Head of caudate nucleus (tissue), 42 donors: ENCODE measurements around the gene CFL1.
"Not testable (repeated sequence)": the region's sequence is repeated elsewhere in the genome, so short reads cannot be mapped to it uniquely, and the experiment has no call there.

Experiments
- DNase-seq, 42 donors: peaks; one replicate each; pipeline versions ENCODE4 v3.0.0 to v3.0.0-alpha.2; 2020 to 2021; ENCODE audit warnings: mixed read lengths in 7 of 42
- intact Hi-C: fragments of 100-400 bp; cut with DNase I; formaldehyde crosslinking; loops from one replicate; pipeline ENCODE4 v1.15.0; 2022

Gene CFL1

DNA sequence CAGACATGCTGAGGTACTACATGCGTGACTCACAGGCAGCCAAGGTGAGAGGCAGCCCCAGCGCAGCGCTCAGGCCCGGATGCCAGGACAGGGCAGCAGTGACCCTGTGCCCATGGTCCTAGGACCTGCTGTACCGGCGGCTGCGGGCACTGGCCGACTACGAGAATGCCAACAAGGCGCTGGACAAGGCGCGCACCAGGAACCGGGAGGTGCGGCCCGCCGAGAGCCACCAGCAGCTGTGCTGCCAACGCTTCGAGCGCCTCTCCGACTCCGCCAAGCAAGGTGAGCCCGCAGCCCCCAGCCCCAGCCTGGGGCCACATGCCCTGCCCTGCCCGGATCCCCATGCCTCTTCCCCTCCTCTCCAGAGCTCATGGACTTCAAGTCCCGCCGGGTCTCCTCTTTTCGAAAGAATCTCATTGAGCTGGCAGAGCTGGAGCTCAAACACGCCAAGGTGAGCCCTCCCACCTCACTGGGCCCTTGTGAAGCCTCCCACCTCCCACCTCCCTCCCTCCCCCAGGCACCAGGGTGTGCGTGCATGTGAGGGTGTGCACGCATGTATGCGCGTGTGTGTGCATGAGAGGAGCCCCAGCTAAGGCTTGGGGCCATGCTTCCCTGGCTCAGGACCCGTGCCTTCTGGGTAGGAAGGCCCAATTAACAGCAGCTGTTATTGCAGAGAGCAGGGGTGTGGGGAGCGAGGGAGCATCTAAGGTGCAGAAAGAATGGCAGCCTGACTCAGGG, 5.3 kb downstream of the CFL1 start:
- intact Hi-C loops, result no loop called here
- DNase-seq, result peak in 13 of 42 donors; percentile 15 to 61 (median 42)

DNA sequence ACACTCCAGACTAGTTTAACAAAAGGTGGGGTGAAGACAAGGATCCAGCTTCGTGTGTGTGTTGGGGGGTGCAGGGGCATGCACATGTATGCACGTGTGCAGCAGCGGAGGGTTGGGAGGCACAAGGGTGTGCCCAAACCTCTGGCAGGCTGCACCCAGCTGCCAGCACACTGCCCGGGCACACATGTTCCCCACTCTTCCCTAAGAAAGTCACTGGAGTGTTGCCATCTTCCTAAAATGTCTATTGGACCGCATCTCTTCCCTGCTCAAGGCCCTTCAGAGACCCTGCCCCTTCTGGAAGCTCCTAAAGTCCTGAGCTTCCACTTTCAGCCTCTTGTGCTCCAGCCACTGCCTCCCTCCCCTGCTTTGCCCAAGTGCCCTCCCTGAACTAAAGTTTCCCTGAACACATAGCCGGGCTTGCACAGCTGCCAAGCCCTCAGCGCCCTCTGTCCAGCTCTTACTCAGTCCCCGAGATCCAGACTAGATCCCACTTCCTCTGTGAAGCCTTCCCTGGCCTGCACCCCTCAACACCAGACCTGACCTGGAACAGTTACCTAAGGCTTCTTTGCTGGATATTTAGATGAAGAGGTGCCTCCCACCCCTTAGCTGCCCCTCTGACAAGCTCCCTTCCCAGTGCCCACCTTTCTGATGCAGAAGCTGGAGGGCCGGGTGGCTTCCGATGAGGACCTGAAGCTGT, 6.0 kb downstream of the CFL1 start:
- peak in 2 of 42 donors; percentile 2 to 11 for DNase-seq
- intact Hi-C loops, result no loop called here

DNA sequence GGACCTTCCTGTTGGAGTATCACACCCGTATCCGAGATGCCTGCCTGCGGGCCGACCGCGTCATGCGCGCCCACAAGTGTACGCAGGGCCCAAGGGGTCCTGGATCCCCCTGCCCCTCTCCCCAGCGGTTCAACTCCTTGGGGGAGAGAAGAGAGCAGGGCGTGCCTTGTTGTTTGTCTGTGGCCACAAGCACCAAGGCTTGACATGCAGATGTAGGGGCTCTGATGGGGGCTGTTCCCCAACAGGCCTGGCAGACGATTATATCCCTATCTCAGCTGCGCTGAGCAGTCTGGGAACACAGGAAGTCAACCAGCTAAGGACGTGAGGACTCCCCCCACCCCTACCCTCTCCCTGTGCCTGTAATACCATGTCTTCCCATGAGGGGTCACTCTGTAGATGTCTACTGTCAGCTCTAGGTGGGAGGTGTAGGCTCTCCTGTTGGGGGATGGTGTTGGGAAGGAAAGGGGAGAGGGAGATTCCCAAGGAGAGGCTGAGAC, 6.8 kb downstream of the CFL1 start:
- no peak for DNase-seq
- intact Hi-C loops, result no loop called here

DNA sequence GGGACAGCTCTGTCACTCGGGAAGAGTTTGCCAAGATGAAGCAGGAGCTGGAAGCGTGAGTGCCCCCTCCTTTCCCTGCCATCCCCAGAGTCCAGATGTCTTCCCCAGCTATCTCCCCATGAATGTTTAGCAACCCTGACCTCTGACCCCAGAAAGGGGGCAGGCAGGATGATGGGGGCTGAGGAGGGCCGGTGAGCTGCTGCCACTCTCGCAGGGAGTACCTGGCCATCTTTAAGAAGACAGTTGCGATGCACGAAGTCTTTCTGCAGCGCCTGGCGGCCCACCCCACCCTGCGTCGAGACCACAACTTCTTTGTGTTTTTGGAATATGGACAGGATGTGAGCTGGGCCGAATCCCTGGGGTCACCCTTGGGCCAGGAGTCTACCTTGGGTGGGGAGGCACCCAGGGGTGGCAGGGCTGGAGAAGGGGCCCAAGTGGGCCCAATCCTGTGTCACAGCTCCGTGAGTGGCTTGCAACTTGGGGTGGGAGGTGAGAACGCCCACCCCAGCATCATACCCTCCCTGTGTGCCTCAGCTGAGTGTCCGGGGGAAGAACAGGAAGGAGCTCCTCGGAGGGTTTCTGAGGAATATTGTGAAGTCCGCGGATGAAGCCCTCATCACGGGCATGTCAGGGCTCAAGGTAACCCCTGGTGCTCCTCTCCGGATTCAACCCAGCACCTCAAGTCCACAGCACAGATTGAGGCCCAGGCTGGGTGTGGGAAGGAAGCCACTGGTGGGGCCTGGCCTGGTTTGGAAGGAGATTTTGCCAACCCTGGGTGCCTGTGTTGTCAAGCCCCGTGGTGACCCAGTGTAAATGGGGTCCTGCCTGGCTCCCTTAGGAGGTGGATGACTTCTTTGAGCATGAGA, 7.5 kb downstream of the CFL1 start:
- intact Hi-C loops, result no loop called here
- peak in 2 of 42 donors; percentile 14 to 28 for DNase-seq

DNA sequence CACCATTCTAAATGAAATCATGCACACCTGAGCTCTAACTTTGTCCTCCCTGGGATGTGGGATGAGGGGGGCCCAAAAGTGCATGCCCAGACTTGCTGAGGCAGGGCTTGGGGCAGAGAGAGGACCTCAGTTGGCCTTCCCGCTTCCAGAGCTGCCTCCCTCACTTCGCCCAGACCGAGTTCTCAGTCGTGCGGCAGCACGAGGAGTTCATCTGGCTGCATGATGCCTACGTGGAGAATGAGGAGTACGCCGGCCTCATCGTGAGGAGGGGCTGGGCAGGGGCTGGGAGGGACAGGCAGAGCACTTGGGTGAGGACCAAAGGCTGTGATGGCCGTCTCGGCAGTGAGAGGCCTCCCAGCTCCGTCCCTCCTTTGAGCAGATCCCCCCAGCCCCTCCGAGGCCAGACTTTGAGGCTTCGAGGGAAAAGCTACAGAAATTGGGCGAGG, 8.2 kb downstream of the CFL1 start:
- DNase-seq, result peak in 1 of 42 donors; percentile 19
- intact Hi-C loops, result no loop called here

DNA sequence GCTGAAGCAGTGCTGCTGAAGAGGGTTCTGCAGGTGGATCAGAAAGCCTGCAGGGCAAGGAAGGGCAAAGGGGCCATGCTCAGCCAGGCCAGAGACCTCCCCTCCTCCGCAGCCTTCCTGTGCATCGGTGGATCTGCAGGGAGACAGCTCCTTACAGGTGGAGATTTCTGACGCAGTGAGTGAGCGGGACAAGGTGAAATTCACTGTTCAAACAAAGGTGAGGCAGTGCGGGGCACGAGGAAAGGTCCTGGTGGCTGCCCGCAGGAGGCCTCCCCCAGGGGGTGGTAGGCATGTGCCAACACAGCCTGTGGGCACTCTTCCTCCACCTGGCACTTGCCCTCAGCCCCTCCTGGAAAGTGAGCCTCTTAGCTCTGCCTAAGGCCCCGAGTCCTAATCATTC, 8.6 kb downstream of the CFL1 start:
- DNase-seq, result peak in 1 of 42 donors; percentile 9
- intact Hi-C loops, result no loop called here

DNA sequence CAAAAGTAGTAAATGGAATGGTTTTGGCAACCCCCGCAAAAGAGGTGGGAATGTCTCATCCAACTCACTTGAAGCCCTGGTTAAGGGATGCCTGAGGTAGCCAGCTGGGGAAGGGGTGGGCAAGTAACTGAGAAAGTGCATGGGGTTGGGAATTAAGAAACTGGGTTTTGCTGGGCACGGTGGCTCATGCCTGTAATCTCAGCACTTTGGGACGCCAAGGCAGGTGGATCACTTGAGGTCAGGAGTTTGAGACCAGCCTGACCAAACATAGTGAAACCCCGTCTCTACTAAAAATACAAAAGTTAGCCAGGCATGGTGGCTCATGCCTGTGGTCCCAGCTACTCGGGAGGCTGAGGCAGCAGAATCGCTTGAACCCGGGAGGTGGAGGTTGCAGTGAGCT, 9.3 kb downstream of the CFL1 start:
- intact Hi-C loops, result not testable (repeated sequence)
- DNase-seq, result peak in 1 of 42 donors; percentile 14

DNA sequence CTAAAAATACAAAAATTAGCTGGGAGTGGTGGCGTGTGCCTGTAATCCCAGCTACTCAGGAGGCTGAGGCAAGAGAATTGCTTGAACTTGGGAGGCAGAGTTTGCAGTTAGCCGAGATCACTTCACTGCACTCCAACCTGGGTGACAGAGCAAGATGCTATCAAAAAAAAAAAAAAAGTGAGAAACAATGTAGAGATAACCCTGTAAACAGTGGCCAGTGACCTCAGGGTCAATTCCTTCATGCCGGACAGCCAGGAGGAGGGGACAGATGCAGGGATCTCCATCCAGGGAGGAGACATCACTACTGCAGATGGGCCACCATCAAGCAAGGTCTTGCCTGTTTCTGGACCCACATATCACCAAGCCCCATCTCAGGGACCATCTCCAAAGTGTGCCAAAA, 10.2 kb downstream of the CFL1 start:
- DNase-seq, result peak in 1 of 42 donors; percentile 14
- intact Hi-C loops, result no loop called here

DNA sequence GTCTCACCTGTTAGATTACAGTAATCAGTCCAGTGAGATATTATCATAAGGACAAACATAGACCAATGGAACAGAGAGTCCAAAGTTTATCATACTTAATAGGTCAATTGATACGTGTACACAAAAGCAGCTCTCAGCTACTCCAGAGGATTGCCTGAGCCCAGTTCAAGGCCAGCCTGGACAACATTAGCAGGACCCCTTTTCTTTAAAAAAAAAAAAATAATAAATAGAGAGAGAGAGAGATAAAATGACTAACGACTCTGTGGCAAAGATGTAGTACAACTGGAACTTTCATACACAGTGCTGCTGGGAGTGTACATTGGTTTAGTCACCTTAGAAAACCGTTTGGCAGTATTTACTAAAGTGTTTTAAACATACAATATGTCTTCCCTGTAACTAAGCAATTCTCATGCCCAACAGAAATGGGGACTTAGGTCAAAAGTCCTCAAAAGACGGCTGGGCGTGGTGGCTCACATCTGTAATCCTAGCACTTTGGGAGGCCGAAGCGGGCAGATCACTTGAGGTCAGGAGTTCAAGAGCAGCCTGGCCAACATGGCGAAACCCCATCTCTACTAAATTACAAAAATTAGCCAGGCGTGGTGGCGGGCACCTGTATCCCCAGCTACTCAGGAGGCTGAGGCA, 13.6 kb downstream of the CFL1 start:
- DNase-seq, result peak in 1 of 42 donors; percentile 7
- intact Hi-C loops, result no loop called here

DNA sequence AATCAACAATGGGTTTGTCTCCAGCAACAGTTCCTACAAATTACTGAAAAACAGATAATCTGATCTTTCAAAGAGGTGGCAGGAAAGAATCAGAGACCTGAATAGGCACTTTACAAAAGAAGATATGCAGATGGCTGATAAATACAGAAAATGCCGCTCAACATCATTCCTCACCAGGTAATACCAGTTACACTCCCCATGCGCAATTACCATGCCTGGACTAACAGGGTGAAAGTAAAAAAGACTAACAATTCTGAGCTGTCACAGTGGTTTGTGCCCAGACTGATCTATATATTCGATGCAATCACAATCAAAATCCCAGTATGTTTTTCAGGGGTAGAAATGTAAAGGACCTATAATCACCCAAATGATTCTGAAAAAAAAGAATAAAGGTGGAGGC, 14.2 kb downstream of the CFL1 start:
- DNase-seq, result no peak
- intact Hi-C loops, result no loop called here

DNA sequence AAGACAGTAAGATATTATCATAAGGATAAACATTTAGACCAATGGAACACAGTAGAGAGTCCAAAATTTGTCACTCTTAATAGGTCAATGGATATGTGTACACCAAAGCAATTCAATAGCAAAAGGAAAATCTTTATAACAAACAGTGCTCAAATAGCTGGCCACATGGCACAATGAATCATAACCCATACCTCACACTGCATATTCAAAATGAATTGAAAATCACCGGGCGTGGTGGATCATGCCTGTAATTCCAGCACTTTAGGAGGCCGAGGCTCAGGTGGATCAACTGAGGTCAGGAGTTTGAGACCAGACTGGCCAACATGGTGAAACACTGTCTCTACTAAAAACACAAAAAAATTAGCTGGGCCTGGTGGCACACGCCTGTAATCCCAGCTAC, 15.8 kb downstream of the CFL1 start:
- DNase-seq, result no peak

DNA sequence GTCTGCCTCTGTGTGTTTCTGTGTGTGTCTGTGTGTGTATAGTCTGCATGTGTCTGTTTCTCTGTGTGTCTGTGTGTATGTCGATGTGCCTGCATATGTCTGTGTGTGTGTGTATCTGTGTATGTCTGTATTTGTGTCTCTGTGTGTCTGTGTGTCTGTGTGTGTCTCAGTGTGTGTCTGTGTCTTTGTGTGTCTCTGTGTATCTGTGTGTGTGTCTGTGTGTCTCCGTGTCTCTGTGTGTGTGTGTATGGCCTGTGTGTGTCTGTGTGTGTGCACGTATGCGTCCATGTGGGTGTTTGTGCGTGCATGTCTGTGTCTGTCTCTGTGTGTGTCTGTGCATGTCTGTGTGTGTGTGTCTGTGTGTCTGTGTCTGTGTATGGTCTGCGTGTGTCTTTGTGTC, 23.8 kb downstream of the CFL1 start:
- peak in 2 of 42 donors; percentile 7 to 30 for DNase-seq
- intact Hi-C loops, result no loop called here

More for the DNA sequence above, 15.8 kb downstream of the CFL1 start:
- intact Hi-C loops, result no loop called here

DNA sequence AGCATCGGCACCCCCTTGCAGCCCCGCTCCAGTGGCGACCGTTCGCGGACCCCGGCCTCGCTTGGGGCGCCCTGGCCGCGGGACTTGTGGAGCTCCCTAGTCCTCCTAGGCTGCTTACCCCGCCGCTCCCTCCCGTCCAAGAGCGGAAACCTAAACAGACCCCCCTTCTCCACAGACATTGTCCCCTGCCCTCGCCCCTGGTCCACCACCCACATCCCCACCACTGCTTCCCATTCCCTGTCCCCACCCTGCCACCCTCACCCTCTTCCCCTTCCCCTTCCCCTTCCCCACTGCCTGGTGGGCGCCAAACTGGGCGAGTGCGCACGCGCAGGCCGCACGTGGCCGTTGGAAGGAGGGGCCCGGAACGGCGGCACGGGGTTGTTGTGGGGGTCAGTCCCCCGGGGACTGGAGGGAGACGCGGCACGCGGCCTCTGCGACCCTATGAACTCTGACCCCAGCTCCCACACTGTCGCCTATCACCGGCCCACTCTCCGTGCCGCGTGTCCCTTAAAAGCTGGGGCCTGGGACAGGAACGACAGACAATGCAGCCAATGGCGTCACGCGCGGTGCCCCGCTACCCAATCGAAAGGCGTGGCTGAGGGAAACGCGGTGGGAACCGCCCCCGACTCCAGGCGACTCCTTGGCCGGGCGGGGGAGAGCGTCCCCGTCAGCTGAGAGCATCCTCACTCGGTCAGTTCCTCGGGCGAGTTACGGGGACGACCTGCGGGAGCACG, 24.5 kb downstream of the CFL1 start, which contains the start of gene SNX32:
TSS of gene SNX32 (plus strand) at position 667 of the 734 bp plus-strand sequence. CDS start 103 bp downstream, outside the sequence.
- intact Hi-C loops, result no loop called here
- DNase-seq, result peak; percentile 96 to 99 (median 98)

DNA sequence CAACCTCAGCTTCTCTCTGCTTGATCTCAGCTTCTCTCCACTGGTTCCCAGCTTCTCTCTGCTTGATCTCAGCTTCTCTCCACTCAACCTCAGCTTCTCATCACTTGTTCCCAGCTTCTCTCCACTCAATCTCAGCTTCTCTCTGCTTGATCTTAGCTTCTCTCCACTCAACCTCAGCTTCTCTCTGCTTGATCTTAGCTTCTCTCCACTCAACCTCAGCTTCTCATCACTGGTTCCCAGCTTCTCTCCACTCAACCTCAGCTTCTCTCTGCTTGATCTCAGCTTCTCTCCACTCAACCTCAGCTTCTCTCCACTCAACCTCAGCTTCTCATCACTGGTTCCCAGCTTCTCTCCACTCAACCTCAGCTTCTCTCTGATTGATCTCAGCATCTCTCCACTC, 25.7 kb downstream of the CFL1 start:
- DNase-seq, intact Hi-C loops: not testable (repeated sequence)

DNA sequence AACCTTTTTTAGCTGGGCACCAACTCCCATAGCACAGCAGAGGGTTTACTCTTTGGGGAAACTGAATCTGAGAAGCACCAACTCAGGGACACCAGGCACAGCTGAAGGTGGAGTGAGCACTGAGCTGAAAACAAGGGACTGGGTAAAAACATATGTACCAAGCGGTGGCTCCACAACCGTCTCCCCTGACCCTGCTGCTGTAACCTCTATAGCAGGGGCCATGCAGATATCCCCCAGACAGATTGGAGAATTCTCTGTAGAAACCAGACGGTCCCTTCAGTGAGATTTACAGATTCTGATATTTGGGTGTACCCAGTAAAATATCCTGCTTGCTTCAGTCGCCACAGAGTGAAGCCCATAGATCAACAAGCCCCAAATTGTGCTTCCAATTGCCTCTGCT, 28.5 kb downstream of the CFL1 start:
- intact Hi-C loops, result no loop called here
- no peak for DNase-seq

DNA sequence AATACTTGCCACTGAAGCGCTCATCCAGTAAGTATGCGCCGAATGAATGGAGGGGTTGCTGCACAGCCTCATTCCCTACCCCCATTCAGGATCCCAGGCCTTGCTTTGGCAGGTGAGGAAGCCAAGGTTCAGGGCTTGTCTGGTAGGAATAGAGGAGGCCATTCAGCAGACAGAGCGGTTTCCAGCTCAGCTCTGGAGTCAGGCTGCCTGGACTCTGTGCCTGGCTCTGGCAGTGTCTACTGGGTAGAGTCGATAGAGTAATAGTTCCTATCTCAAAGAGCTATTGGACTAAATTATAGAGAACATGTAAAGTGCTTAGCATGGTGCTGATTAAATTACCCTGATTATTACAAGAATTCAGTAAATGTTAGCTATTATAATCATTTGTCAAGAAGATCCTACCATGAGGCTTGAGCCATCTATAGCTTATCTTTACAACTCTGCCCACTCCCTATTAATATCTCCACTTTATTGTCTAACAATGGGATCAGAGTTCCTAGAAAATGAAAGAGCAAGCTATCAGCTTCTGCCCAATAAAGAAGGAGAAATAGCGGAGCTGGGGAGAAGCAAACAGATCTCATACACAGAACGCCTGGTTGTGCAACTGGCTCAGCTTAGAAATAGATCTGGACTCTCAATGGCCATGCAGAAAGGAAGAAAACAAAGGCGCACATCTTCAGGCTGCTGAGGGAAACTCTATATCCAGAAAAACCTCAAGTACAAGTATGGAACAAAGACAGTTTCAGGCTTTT, 30.8 kb downstream of the CFL1 start:
- intact Hi-C loops, result no loop called here
- DNase-seq, result peak in 1 of 42 donors; percentile 3

DNA sequence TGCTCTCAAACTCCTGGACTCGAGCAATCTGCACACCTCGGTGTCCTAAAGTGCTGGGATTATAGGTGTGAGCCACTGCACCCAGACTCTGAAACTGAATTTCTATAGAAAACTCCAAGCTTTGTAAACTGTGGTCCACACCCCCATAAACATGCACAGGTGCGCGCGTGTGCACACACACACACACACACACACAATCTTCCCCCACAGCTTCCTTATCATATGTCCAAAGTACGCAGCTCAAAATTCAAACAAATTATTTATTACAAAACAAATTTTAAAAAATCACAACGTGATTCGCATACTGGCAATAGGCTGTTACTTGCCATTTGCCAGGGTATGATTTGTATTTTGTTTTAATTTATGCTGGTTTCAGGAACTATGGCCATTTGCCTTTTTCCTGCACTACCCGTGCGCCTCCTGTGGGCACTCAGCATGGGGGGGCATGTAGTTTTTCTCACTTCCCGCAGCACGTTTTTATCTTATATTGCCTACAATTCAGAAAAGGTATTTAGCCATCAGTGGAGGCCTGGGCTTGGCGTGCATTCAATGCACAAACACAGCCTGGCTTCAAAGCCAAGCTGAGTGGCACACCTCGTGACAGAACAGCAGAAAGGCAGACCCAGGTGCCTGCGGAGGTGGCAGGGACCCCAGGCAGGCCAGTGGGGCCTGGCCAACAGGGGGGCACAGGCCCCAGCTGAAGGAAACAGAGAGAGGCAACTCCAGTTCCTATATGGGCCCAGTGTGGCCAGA, 35.0 kb downstream of the CFL1 start:
- intact Hi-C loops, result no loop called here

More for the DNA sequence above, 35.0 kb downstream of the CFL1 start:
- DNase-seq, result no peak
